ENCODE results near the gene MERTK.

Gene MERTK

GRCh38 chr2:111938392-111938791 is 40.0 kb downstream of the MERTK start:
- Histone ChIP-seq H3K27me3 (ENCODE audit: control insufficient read depth, insufficient read depth, low read length) (no peaks in the 10 kb centered on the region), H3K4me1 (ENCODE audit: control insufficient read depth, insufficient read depth, low read length) (no peaks in the 10 kb centered on the region), H3K9ac (ENCODE audit: low read length) (no peak overlapping the region), H3K36me3 (ENCODE audit: control insufficient read depth, insufficient read depth, low read length) (no peaks in the 10 kb centered on the region), H3K4me3 (ENCODE audit: low read length) (no peak overlapping the region), H3K9me3 (ENCODE audit: control insufficient read depth, low read length) (no peaks in the 10 kb centered on the region)

DNA sequence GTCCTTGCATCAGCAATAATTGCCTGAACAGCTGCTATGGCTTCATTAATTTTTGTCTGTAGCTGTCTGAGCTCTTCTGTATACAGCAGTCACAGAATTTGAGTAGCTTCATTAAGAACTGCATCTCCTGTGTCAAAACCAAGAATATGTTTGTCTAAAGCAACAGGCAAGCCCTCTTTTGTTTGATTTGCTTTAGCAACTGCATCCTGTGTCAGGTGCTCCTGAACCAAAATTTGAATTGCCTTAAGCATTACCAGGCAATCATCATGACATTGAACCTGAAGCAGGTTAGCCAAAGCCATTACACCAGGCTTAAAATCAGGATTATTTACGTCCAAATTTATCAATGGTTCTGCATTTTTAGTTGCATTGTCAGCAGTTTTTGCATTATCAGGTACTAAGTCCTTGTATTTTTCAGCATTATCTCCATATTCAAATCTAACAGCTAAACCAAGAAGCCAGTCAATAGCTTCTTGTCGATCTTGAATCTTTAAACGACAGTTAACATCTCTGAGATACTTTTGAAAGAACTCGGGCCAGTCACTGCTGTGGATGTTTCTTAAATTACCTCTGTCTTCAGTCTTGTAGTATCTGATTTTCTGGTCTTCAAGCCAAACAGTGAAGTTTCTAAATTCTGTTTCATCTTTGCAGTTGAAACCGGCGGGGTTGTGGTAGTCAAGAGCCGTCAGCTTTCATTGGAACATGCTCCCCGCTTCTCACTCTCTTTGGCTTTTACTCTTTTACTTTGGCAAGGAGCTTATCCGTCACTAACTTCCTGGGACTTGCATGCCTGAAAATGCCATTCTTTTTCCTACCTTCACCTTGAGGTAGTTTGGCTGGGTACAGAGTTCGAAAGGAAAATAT is 42.2 kb downstream of the MERTK start:
- H3K9ac ChIP-seq (ENCODE audit: low read length): no peak overlapping the region
- H3K36me3 ChIP-seq (ENCODE audit: control insufficient read depth, insufficient read depth, low read length): no peaks in the 10 kb centered on the region
- no peaks in the 10 kb centered on the region for H3K27me3 ChIP-seq (ENCODE audit: control insufficient read depth, insufficient read depth, low read length)
- H3K9me3 ChIP-seq (ENCODE audit: control insufficient read depth, low read length): no peaks in the 10 kb centered on the region
- no peak overlapping the region for H3K4me3 ChIP-seq (ENCODE audit: low read length)
- H3K4me1 ChIP-seq (ENCODE audit: control insufficient read depth, insufficient read depth, low read length): peaks cover 10% of the 10 kb centered on the region

- no peaks in the 10 kb centered on the region for H3K9me3 ChIP-seq (ENCODE audit: control insufficient read depth, low read length)
- H3K4me3 ChIP-seq (ENCODE audit: low read length): no peak overlapping the region
- no peaks in the 10 kb centered on the region for H3K36me3 ChIP-seq (ENCODE audit: control insufficient read depth, insufficient read depth, low read length)
- no peak overlapping the region for H3K9ac ChIP-seq (ENCODE audit: low read length)
- no peaks in the 10 kb centered on the region for H3K27me3 ChIP-seq (ENCODE audit: control insufficient read depth, insufficient read depth, low read length)
- peaks cover 19% of the 10 kb centered on the region for H3K4me1 ChIP-seq (ENCODE audit: control insufficient read depth, insufficient read depth, low read length)
These were observed 43.1 kb downstream of the MERTK start for GRCh38 chr2:111941531-111941930.

- no peaks in the 10 kb centered on the region for H3K27me3 ChIP-seq (ENCODE audit: control insufficient read depth, insufficient read depth, low read length)
These were observed 46.3 kb downstream of the MERTK start for GRCh38 chr2:111944531-111945210.

DNA sequence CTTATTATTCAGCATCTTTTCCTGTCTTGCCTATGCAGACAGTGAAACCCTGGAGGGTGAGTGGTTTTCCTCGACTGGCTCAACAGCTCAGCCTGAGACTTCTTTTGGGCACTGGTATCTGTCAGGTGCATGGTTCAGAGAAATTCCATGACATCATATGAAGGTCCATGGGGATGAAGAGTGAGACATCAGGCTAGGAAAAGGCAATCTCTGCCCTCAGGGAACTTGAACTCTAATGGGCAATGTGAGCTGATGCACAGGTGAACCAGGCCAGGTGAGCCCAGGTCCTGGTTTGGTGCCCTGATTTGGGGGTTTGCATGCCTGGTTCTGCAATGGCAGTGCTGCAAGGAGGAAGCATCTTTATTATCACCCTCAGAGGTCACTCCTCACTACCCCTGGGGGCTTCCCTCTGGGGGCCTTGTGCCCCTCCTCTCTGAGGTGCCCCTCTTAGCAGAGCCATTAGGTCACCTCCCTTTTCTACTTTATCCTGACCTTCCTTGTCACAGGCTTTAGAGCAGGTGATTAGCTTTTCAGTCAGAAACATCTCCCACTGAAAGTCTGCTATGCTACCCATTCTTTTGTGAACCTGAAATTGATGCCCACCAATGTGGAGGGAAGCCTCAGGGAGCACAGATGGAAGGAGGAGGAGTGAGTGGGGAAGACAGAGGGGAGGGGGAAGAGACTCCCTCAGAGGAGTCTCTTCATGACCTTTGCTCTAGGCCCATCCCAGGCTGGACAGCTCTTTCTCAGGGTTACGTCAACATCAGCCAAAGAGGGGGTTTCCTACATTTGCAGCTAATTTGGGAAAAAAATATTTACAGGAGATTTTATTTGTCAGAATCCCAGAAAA is 47.3 kb downstream of the MERTK start:
- no peak overlapping the region for H3K9ac ChIP-seq (ENCODE audit: low read length)
- H3K36me3 ChIP-seq (ENCODE audit: control insufficient read depth, insufficient read depth, low read length): no peaks in the 10 kb centered on the region
- no peaks in the 10 kb centered on the region for H3K9me3 ChIP-seq (ENCODE audit: control insufficient read depth, low read length)
- H3K4me3 ChIP-seq (ENCODE audit: low read length): no peak overlapping the region
- peaks cover 29% of the 10 kb centered on the region for H3K4me1 ChIP-seq (ENCODE audit: control insufficient read depth, insufficient read depth, low read length)
- no peaks in the 10 kb centered on the region for H3K27me3 ChIP-seq (ENCODE audit: control insufficient read depth, insufficient read depth, low read length)

More at GRCh38 chr2:111944531-111945210, 46.3 kb downstream of the MERTK start:
- H3K9ac ChIP-seq (ENCODE audit: low read length): no peak overlapping the region
- no peak overlapping the region for H3K4me3 ChIP-seq (ENCODE audit: low read length)
- no peaks in the 10 kb centered on the region for H3K9me3 ChIP-seq (ENCODE audit: control insufficient read depth, low read length)
- H3K4me1 ChIP-seq (ENCODE audit: control insufficient read depth, insufficient read depth, low read length): peaks cover 29% of the 10 kb centered on the region
- H3K36me3 ChIP-seq (ENCODE audit: control insufficient read depth, insufficient read depth, low read length): no peaks in the 10 kb centered on the region

- Histone ChIP-seq H3K4me1 (ENCODE audit: control insufficient read depth, insufficient read depth, low read length) (peaks cover 29% of the 10 kb centered on the region), H3K36me3 (ENCODE audit: control insufficient read depth, insufficient read depth, low read length) (no peaks in the 10 kb centered on the region), H3K9me3 (ENCODE audit: control insufficient read depth, low read length) (no peaks in the 10 kb centered on the region), H3K9ac (ENCODE audit: low read length) (peak overlapping the region; percentile 10), H3K27me3 (ENCODE audit: control insufficient read depth, insufficient read depth, low read length) (no peaks in the 10 kb centered on the region), H3K4me3 (ENCODE audit: low read length) (no peak overlapping the region)
These were observed 48.1 kb downstream of the MERTK start for GRCh38 chr2:111946294-111947114.

DNA sequence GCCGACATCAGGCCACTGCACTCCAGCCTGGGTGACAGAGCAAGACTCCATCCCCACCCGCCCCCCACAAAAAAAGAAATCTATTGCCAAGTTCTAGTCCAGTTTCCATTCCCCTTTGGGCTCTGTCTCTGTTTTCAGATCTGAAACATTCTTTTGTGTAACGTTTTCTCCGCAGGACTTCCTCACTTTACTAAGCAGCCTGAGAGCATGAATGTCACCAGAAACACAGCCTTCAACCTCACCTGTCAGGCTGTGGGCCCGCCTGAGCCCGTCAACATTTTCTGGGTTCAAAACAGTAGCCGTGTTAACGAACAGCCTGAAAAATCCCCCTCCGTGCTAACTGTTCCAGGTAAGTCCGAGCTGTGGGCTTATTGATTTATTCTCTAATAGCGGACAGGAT is 48.8 kb downstream of the MERTK start:
- Histone ChIP-seq H3K9ac (ENCODE audit: low read length) (no peak overlapping the region), H3K4me1 (ENCODE audit: control insufficient read depth, insufficient read depth, low read length) (peaks cover 29% of the 10 kb centered on the region), H3K9me3 (ENCODE audit: control insufficient read depth, low read length) (no peaks in the 10 kb centered on the region), H3K4me3 (ENCODE audit: low read length) (no peak overlapping the region), H3K27me3 (ENCODE audit: control insufficient read depth, insufficient read depth, low read length) (no peaks in the 10 kb centered on the region), H3K36me3 (ENCODE audit: control insufficient read depth, insufficient read depth, low read length) (no peaks in the 10 kb centered on the region)

DNA sequence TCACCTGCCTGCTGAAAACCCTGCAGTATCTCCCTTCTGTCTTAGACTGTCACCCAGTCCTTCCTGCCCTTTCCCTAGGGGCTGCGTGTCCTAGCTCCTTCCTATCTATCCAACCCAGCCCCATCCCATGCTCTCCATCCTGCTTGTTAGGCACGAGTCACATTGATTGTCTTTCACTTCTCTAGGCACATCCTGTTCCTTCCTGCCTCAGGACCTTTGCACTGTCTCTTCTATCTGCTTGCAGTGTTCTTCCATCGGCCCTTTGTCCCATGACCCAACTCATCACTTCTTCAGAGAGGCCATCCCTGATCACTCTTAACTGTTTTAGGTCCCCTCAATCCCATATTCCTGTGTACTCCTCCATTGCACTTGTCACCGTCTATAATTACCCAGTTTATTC is 50.4 kb downstream of the MERTK start:
- no peaks in the 10 kb centered on the region for H3K36me3 ChIP-seq (ENCODE audit: control insufficient read depth, insufficient read depth, low read length)
- H3K9ac ChIP-seq (ENCODE audit: low read length): no peak overlapping the region
- no peak overlapping the region for H3K4me3 ChIP-seq (ENCODE audit: low read length)

DNA sequence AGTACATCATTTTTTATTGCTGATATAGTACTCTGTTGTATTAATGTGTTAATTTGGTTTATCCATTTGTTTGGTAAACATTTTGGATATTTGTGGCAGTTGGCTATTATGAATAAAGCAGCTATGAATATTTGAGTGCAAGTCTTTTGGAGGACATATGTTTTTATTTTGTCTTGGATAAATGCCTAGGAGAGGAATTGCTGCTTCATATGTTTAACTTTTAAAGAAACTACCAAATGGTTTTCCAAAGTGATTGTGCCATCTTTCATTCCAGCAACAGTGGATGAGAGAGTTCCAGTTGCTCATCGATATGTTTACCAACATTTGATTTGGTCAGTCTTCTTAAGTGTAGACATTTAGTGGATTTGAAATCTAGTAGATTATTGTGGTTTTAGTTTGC is 51.8 kb downstream of the MERTK start:
- H3K4me1 ChIP-seq (ENCODE audit: control insufficient read depth, insufficient read depth, low read length): peaks cover 23% of the 10 kb centered on the region
- H3K4me3 ChIP-seq (ENCODE audit: low read length): no peak overlapping the region
- no peaks in the 10 kb centered on the region for H3K36me3 ChIP-seq (ENCODE audit: control insufficient read depth, insufficient read depth, low read length)
- H3K9me3 ChIP-seq (ENCODE audit: control insufficient read depth, low read length): no peaks in the 10 kb centered on the region
- no peak overlapping the region for H3K9ac ChIP-seq (ENCODE audit: low read length)
- no peaks in the 10 kb centered on the region for H3K27me3 ChIP-seq (ENCODE audit: control insufficient read depth, insufficient read depth, low read length)

More for the DNA sequence above, 50.4 kb downstream of the MERTK start:
- no peaks in the 10 kb centered on the region for H3K27me3 ChIP-seq (ENCODE audit: control insufficient read depth, insufficient read depth, low read length)
- H3K9me3 ChIP-seq (ENCODE audit: control insufficient read depth, low read length): no peaks in the 10 kb centered on the region
- H3K4me1 ChIP-seq (ENCODE audit: control insufficient read depth, insufficient read depth, low read length): peaks cover 29% of the 10 kb centered on the region

DNA sequence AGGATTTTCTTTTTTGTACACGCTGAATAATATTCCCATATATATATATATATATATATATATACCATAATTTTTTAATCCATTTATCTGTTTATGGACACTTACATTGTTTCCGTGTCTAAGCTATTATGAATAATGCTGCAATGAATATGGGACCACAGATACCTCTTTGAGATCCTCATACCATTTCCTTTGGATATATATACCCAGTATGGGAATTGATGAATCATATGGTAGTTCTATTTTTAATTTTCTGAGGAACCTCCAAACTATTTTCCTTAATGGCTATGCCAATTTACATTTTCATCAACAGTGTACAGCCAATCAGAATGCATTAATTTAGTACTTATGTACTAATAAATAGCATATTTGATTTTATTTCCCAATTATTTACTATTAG is 53.1 kb downstream of the MERTK start:
- Histone ChIP-seq H3K36me3 (ENCODE audit: control insufficient read depth, insufficient read depth, low read length) (no peaks in the 10 kb centered on the region), H3K4me1 (ENCODE audit: control insufficient read depth, insufficient read depth, low read length) (peaks cover 10% of the 10 kb centered on the region)

GRCh38 chr2:111952871-111953452 is 54.6 kb downstream of the MERTK start:
- no peaks in the 10 kb centered on the region for H3K27me3 ChIP-seq (ENCODE audit: control insufficient read depth, insufficient read depth, low read length)
- no peaks in the 10 kb centered on the region for H3K4me1 ChIP-seq (ENCODE audit: control insufficient read depth, insufficient read depth, low read length)
- no peak overlapping the region for H3K4me3 ChIP-seq (ENCODE audit: low read length)
- H3K9ac ChIP-seq (ENCODE audit: low read length): no peak overlapping the region
- no peaks in the 10 kb centered on the region for H3K9me3 ChIP-seq (ENCODE audit: control insufficient read depth, low read length)
- no peaks in the 10 kb centered on the region for H3K36me3 ChIP-seq (ENCODE audit: control insufficient read depth, insufficient read depth, low read length)

More for the DNA sequence above, 53.1 kb downstream of the MERTK start:
- no peak overlapping the region for H3K9ac ChIP-seq (ENCODE audit: low read length)
- no peak overlapping the region for H3K4me3 ChIP-seq (ENCODE audit: low read length)
- H3K9me3 ChIP-seq (ENCODE audit: control insufficient read depth, low read length): no peaks in the 10 kb centered on the region
- H3K27me3 ChIP-seq (ENCODE audit: control insufficient read depth, insufficient read depth, low read length): no peaks in the 10 kb centered on the region
